DOHH2 (cell line): ENCODE results near the gene EPN2.

Experiments
- H3F3A ChIP-seq: fragments of 200-600 bp; sonication (generic), shearing (Covaris generic); 2 replicates; pipeline ENCODE4 v1.6.0; 2016; ENCODE audit warnings: antibody characterized with exemption, mild to moderate bottlenecking; ENCODE audit not compliant: control insufficient read depth, insufficient read depth
- H3K27ac ChIP-seq: fragments of 200-600 bp; sonication (generic); 2 replicates; pipeline ENCODE4 v1.5.1; 2014; ENCODE audit warnings: low read depth, mild to moderate bottlenecking, low read length, moderate library complexity
- H3K27me3 ChIP-seq: fragments of 200-600 bp; sonication (generic); 2 replicates; pipeline ENCODE4 v1.6.1; 2014; ENCODE audit warnings: mild to moderate bottlenecking, low read length, mixed read lengths; ENCODE audit not compliant: control insufficient read depth
- H3K36me3 ChIP-seq: fragments of 200-600 bp; sonication (generic); 2 replicates; pipeline ENCODE4 v1.6.1; 2014; ENCODE audit warnings: mild to moderate bottlenecking, low read length, moderate library complexity, mixed read lengths; ENCODE audit not compliant: control insufficient read depth
- H3K4me1 ChIP-seq: fragments of 200-600 bp; sonication (generic); 2 replicates; pipeline ENCODE4 v1.6.1; 2014; ENCODE audit warnings: mild to moderate bottlenecking, low read length, mixed read lengths; ENCODE audit not compliant: control insufficient read depth
- H3K4me2 ChIP-seq: fragments of 200-600 bp; sonication (generic); 2 replicates; pipeline ENCODE4 v1.6.0; 2014; ENCODE audit warnings: mild to moderate bottlenecking, low read length, moderate library complexity
- H3K4me3 ChIP-seq: fragments of 200-600 bp; sonication (generic); 2 replicates; pipeline ENCODE4 v1.5.1; 2014; ENCODE audit warnings: mild to moderate bottlenecking, low read length, mixed read lengths
- H3K79me2 ChIP-seq: fragments of 200-600 bp; sonication (generic); 2 replicates; pipeline ENCODE4 v1.6.1; 2014; ENCODE audit warnings: mild to moderate bottlenecking, low read length, mixed read lengths; ENCODE audit not compliant: control insufficient read depth
- H3K9me2 ChIP-seq: fragments of 200-600 bp; sonication (generic); replicated peaks from 2 replicates; pipeline ENCODE4 v1.6.1; 2014; ENCODE audit warnings: mild to moderate bottlenecking, low read length, mixed read lengths; ENCODE audit not compliant: control insufficient read depth
- H3K9me3 ChIP-seq: fragments of 200-600 bp; sonication (generic); 2 replicates; pipeline ENCODE4 v1.6.1; 2014; ENCODE audit warnings: antibody characterized with exemption, low read length, mixed read lengths; ENCODE audit not compliant: control insufficient read depth, insufficient read depth
- H4K20me1 ChIP-seq: fragments of 200-600 bp; sonication (generic); 2 replicates; pipeline ENCODE4 v1.6.0; 2014; ENCODE audit warnings: low read depth, mild to moderate bottlenecking, antibody characterized with exemption, low read length, moderate library complexity; ENCODE audit not compliant: control insufficient read depth, insufficient read depth
- CTCF ChIP-seq: fragments of 200-600 bp; sonication (generic); IDR thresholded peaks from one replicate; pipeline ENCODE4 v1.5.1; 2014; ENCODE audit warnings: antibody characterized with exemption, mild to moderate bottlenecking, low read depth, low read length; ENCODE audit not compliant: poor library complexity, severe bottlenecking
- EZH2phosphoT487 ChIP-seq: fragments of 200-600 bp; sonication (generic); IDR thresholded peaks from 2 replicates; pipeline ENCODE4 v1.6.1; 2017; ENCODE audit warnings: borderline replicate concordance, mild to moderate bottlenecking, antibody characterized with exemption, low read length, moderate library complexity, mixed read lengths

The EPN2 gene

GRCh38 chr17:19307521-19307920 lies 70.4 kb downstream of the EPN2 start:
- H3F3A ChIP-seq: peaks cover 15% of the 10 kb centered on the region; the same call in 1 of the 2 replicates
- no peak overlapping the region for H3K27ac ChIP-seq
- H3K4me3 ChIP-seq: no peak overlapping the region
- peaks cover 70% of the 10 kb centered on the region for H3K27me3 ChIP-seq
- peak overlapping the region; percentile 28 for H3K4me2 ChIP-seq
- no peak for TF ChIP-seq EZH2phosphoT487
- no peak for TF ChIP-seq CTCF
- H3K9me2 ChIP-seq: no peaks in the 10 kb centered on the region
- H3K79me2 ChIP-seq: no peaks in the 10 kb centered on the region
- H3K4me1 ChIP-seq: peaks cover 64% of the 10 kb centered on the region
- no peaks in the 10 kb centered on the region for H3K36me3 ChIP-seq
- H3K9me3 ChIP-seq: no peaks in the 10 kb centered on the region
- peaks cover 23% of the 10 kb centered on the region for H4K20me1 ChIP-seq

GRCh38 chr17:19308398-19308797 lies 71.2 kb downstream of the EPN2 start:
- H4K20me1 ChIP-seq: peaks cover 20% of the 10 kb centered on the region
- peaks cover 77% of the 10 kb centered on the region for H3K27me3 ChIP-seq
- no peak for TF ChIP-seq EZH2phosphoT487
- no peak for TF ChIP-seq CTCF
- no peaks in the 10 kb centered on the region for H3K36me3 ChIP-seq
- H3K4me3 ChIP-seq: no peak overlapping the region
- H3K27ac ChIP-seq: no peak overlapping the region
- H3K4me2 ChIP-seq: peak overlapping the region; percentile 28; the same call in 1 of the 2 replicates
- H3K4me1 ChIP-seq: peaks cover 55% of the 10 kb centered on the region
- H3K9me2 ChIP-seq: no peaks in the 10 kb centered on the region
- H3F3A ChIP-seq: peaks cover 8% of the 10 kb centered on the region; the same call in 1 of the 2 replicates
- H3K79me2 ChIP-seq: no peaks in the 10 kb centered on the region
- no peaks in the 10 kb centered on the region for H3K9me3 ChIP-seq

- H3K9me2 ChIP-seq: no peaks in the 10 kb centered on the region
- H3K27ac ChIP-seq: no peak overlapping the region
- no peak overlapping the region for H3K4me2 ChIP-seq
- TF ChIP-seq EZH2phosphoT487 (no peak), CTCF (no peak)
- H3K4me3 ChIP-seq: no peak overlapping the region
- H3F3A ChIP-seq: peaks cover 5% of the 10 kb centered on the region; the same call in 1 of the 2 replicates
- H3K9me3 ChIP-seq: no peaks in the 10 kb centered on the region
- no peaks in the 10 kb centered on the region for H3K79me2 ChIP-seq
- H3K4me1 ChIP-seq: peaks cover 42% of the 10 kb centered on the region
- H3K36me3 ChIP-seq: no peaks in the 10 kb centered on the region
- peaks cover 12% of the 10 kb centered on the region for H4K20me1 ChIP-seq
- peaks cover 79% of the 10 kb centered on the region for H3K27me3 ChIP-seq
Observed at GRCh38 chr17:19309701-19310100, 72.5 kb downstream of the EPN2 start.

GRCh38 chr17:19310151-19310550 lies 73.0 kb downstream of the EPN2 start:
- H4K20me1 ChIP-seq: peaks cover 10% of the 10 kb centered on the region; the same call in 1 of the 2 replicates
- H3K4me1 ChIP-seq: peaks cover 38% of the 10 kb centered on the region
- H3K27ac ChIP-seq: no peak overlapping the region
- H3K9me3 ChIP-seq: no peaks in the 10 kb centered on the region
- peaks cover 5% of the 10 kb centered on the region; the same call in 1 of the 2 replicates for H3F3A ChIP-seq
- H3K36me3 ChIP-seq: no peaks in the 10 kb centered on the region
- H3K9me2 ChIP-seq: no peaks in the 10 kb centered on the region
- no peaks in the 10 kb centered on the region for H3K79me2 ChIP-seq
- TF ChIP-seq EZH2phosphoT487 (no peak), CTCF (no peak)
- no peak overlapping the region for H3K4me2 ChIP-seq
- H3K4me3 ChIP-seq: no peak overlapping the region
- peaks cover 78% of the 10 kb centered on the region for H3K27me3 ChIP-seq
